Liver (tissue), 3 donors: ENCODE results near the gene IFT74.

ENCODE experiments used
- ATF3 ChIP-seq: IDR thresholded peaks from 2 replicates; pipeline ENCODE4 v1.6.1; 2016; ENCODE audit warnings: antibody characterized with exemption
- CTCF ChIP-seq: fragments of 150-350 bp; IDR thresholded peaks from 2 replicates; pipeline ENCODE4 v1.5.1; 2017; ENCODE audit warnings: improper control_type of control experiment, low read depth, low read length; ENCODE audit not compliant: missing input control
- EGR1 ChIP-seq, 2 donors: IDR thresholded peaks; 2 replicates each; pipeline ENCODE4 v1.6.1; 2016 to 2018; ENCODE audit warnings: antibody characterized with exemption in 2 of 2, low read depth in 2 of 2
- GABPA ChIP-seq, 2 donors: IDR thresholded peaks in 1 of 2; conservative IDR thresholded peaks in 1 of 2; 2 replicates each; pipeline ENCODE4 v1.6.1; 2016; ENCODE audit warnings: antibody characterized with exemption in 2 of 2, mild to moderate bottlenecking in 1 of 2, moderate library complexity in 1 of 2
- MAX ChIP-seq: IDR thresholded peaks from 2 replicates; pipeline ENCODE4 v1.6.1; 2016; ENCODE audit warnings: antibody characterized with exemption
- NR2F2 ChIP-seq: IDR thresholded peaks from 2 replicates; pipeline ENCODE4 v1.6.1; 2016; ENCODE audit warnings: antibody characterized with exemption
- RAD21 ChIP-seq, 2 donors: IDR thresholded peaks; 2 replicates each; pipeline ENCODE4 v1.6.1; 2016; ENCODE audit warnings: antibody characterized with exemption in 2 of 2, mild to moderate bottlenecking in 2 of 2
- REST ChIP-seq: IDR thresholded peaks from 2 replicates; pipeline ENCODE4 v1.6.1; 2016; ENCODE audit warnings: antibody characterized with exemption, mild to moderate bottlenecking
- RXRA ChIP-seq, 2 donors: IDR thresholded peaks; 2 replicates each; pipeline ENCODE4 v1.6.1; 2017 to 2018; ENCODE audit warnings: antibody characterized with exemption in 2 of 2, mild to moderate bottlenecking in 1 of 2
- SP1 ChIP-seq: IDR thresholded peaks from 2 replicates; pipeline ENCODE4 v1.6.1; 2018; ENCODE audit warnings: antibody characterized with exemption, mild to moderate bottlenecking
- TAF1 ChIP-seq: conservative IDR thresholded peaks from 2 replicates; pipeline ENCODE4 v1.6.1; 2016; ENCODE audit warnings: antibody characterized with exemption, mild to moderate bottlenecking
- YY1 ChIP-seq: IDR thresholded peaks from 2 replicates; pipeline ENCODE4 v1.6.1; 2016; ENCODE audit warnings: antibody characterized with exemption, mild to moderate bottlenecking
- ZBTB33 ChIP-seq: IDR thresholded peaks from 2 replicates; pipeline ENCODE4 v1.6.1; 2016; ENCODE audit warnings: antibody characterized with exemption
- donor health status: healthy.
- donor health status: healthy.

- no peak for TF ChIP-seq CTCF
- no peak for TF ChIP-seq EGR1 (IDR thresholded peaks at IDR 0.05; ENCODE audit: low read depth in 2 of 2)
- no peak for TF ChIP-seq SP1
- peak; percentile 2 for TF ChIP-seq TAF1
- no peak for TF ChIP-seq NR2F2
- no peak for TF ChIP-seq MAX
- TF ChIP-seq YY1, result no peak
- no peak for TF ChIP-seq ZBTB33
- TF ChIP-seq RAD21 (IDR thresholded peaks at IDR 0.05), result no peak
- TF ChIP-seq ATF3, result no peak
- TF ChIP-seq REST, result no peak
- no peak for TF ChIP-seq RXRA (IDR thresholded peaks at IDR 0.05)
- TF ChIP-seq GABPA (IDR thresholded peaks at IDR 0.05 in 1 of 2, conservative IDR thresholded peaks at IDR 0.05 in 1 of 2), result no peak
Measured at GRCh38 chr9:26955222-26955903, 849 bp upstream of the IFT74 start.
